PFSK-1 (cell line): ENCODE data around the gene NKAIN2.

Experiments used
- FOXP2 ChIP-seq: optimal IDR thresholded peaks from 2 replicates; pipeline ENCODE3; 2011; ENCODE audit warnings: borderline replicate concordance, control low read depth, inconsistent platforms; ENCODE audit not compliant: insufficient read depth; ENCODE audit errors: extremely low read length, extremely low read depth
- POLR2AphosphoS5 ChIP-seq: IDR thresholded peaks from 2 replicates; pipeline ENCODE4 v1.6.1; 2012; ENCODE audit warnings: low read depth, mild to moderate bottlenecking, control low read depth, low read length, moderate library complexity
- REST ChIP-seq, 2 experiments: IDR thresholded peaks; 2 replicates each; pipeline versions ENCODE4 v1.6.1 to v1.8.0; 2011 to 2012; ENCODE audit warnings: low read depth in 2 of 2, low read length in 2 of 2, control low read depth in 1 of 2, inconsistent platforms in 1 of 2, mild to moderate bottlenecking in 1 of 2, moderate library complexity in 1 of 2; ENCODE audit not compliant: insufficient read depth in 1 of 2
- SIN3A ChIP-seq: IDR thresholded peaks from 2 replicates; pipeline ENCODE4 v1.6.1; 2012; ENCODE audit warnings: mild to moderate bottlenecking, low read length, moderate library complexity, borderline replicate concordance; ENCODE audit not compliant: insufficient read depth
- TAF1 ChIP-seq: IDR thresholded peaks from 2 replicates; pipeline ENCODE4 v1.6.1; 2012; ENCODE audit warnings: low read length, control low read depth, borderline replicate concordance; ENCODE audit not compliant: insufficient read depth

The NKAIN2 gene

GRCh38 chr6:123769431-123769830, 34.2 kb upstream of the NKAIN2 start:
- no peak for TF ChIP-seq FOXP2
- no peak for TF ChIP-seq POLR2AphosphoS5
- no peak for TF ChIP-seq SIN3A

- no peak for TF ChIP-seq FOXP2
- no peak for TF ChIP-seq TAF1
- TF ChIP-seq POLR2AphosphoS5 = no peak
Measured at GRCh38 chr6:123770247-123770949, 33.3 kb upstream of the NKAIN2 start.

GRCh38 chr6:123771126-123771525, 32.5 kb upstream of the NKAIN2 start:
- TF ChIP-seq TAF1 = no peak
- no peak for TF ChIP-seq SIN3A
- TF ChIP-seq REST (IDR thresholded peaks at IDR 0.05; ENCODE audit: insufficient read depth in 1 of 2, low read depth in 2 of 2, low read length in 2 of 2) = no peak

GRCh38 chr6:123777563-123777962, 26.1 kb upstream of the NKAIN2 start:
- TF ChIP-seq FOXP2 (no peak), SIN3A (no peak), REST (IDR thresholded peaks at IDR 0.05; ENCODE audit: insufficient read depth in 1 of 2, low read depth in 2 of 2, low read length in 2 of 2) (no peak), TAF1 (no peak)

GRCh38 chr6:123780021-123780420, 23.6 kb upstream of the NKAIN2 start:
- TF ChIP-seq SIN3A (no peak), POLR2AphosphoS5 (no peak), FOXP2 (no peak), TAF1 (no peak), REST (IDR thresholded peaks at IDR 0.05; ENCODE audit: insufficient read depth in 1 of 2, low read depth in 2 of 2, low read length in 2 of 2) (no peak)

- TF ChIP-seq SIN3A = no peak
- TF ChIP-seq FOXP2 = no peak
Measured at GRCh38 chr6:123784330-123784729, 19.3 kb upstream of the NKAIN2 start.

GRCh38 chr6:123785039-123785438, 18.6 kb upstream of the NKAIN2 start:
- TF ChIP-seq SIN3A (no peak), REST (IDR thresholded peaks at IDR 0.05; ENCODE audit: insufficient read depth in 1 of 2, low read depth in 2 of 2, low read length in 2 of 2) (no peak), FOXP2 (no peak), POLR2AphosphoS5 (no peak), TAF1 (no peak)
